ENCODE measurements around the gene HSDL1. TPM values are rescaled to one million over a fixed set of nuclear protein-coding genes. Genes with fewer than 3 reads are reported as not detected.

The HSDL1 gene
- total RNA-seq, 1 experiment from 2014 or later: 34.2 TPM

GRCh38 chr16:84175350-84176081, 30.5 kb upstream of the HSDL1 start:
- Histone ChIP-seq H3K27me3 (ENCODE audit: insufficient read depth, low read length) (no peaks in the 10 kb centered on the region), H3T11ph (ENCODE audit: low read length) (no peak overlapping the region), H2BK12ac (ENCODE audit: insufficient read length, low read depth, low read length) (no peak overlapping the region), H3K9me3 (ENCODE audit: control insufficient read depth, low read depth, low read length) (no peaks in the 10 kb centered on the region), H3K18ac (ENCODE audit: insufficient read length, low read depth, low read length) (no peak overlapping the region), H3K4me1 (ENCODE audit: insufficient read depth, low read length) (no peaks in the 10 kb centered on the region), H2BK15ac (ENCODE audit: low read depth, low read length) (no peak overlapping the region), H2BK20ac (ENCODE audit: low read depth, low read length, poor library complexity, severe bottlenecking) (no peak overlapping the region), H3K79me2 (ENCODE audit: insufficient read depth, low read length) (no peaks in the 10 kb centered on the region), H4K8ac (replicated peaks; ENCODE audit: insufficient read length, low read depth, low read length) (no peak overlapping the region), H2BK120ac (ENCODE audit: low read depth, low read length, poor library complexity, severe bottlenecking) (no peak overlapping the region), H4K91ac (ENCODE audit: insufficient read length, low read depth, low read length) (no peak overlapping the region), H3K79me1 (ENCODE audit: insufficient read depth, low read depth, low read length, poor library complexity, severe bottlenecking) (no peaks in the 10 kb centered on the region), H3K27ac (ENCODE audit: insufficient read length, low read depth, low read length) (no peak overlapping the region), H3K14ac (ENCODE audit: insufficient read depth, low read length) (no peak overlapping the region), H3K4me2 (ENCODE audit: insufficient read depth, insufficient read length, low read length) (no peak overlapping the region), H3K23ac (ENCODE audit: insufficient read length, low read depth, low read length) (no peak overlapping the region), H3K23me2 (ENCODE audit: insufficient read length, low read depth, low read length, poor library complexity, severe bottlenecking) (no peaks in the 10 kb centered on the region), H4K5ac (ENCODE audit: insufficient read length, low read depth, low read length) (no peak overlapping the region), H4K20me1 (ENCODE audit: control insufficient read depth, insufficient read depth, insufficient read length) (no peaks in the 10 kb centered on the region), H3K4ac (ENCODE audit: low read depth, low read length) (no peak overlapping the region), H2BK5ac (ENCODE audit: insufficient read length, low read length) (no peak overlapping the region), H2AK5ac (ENCODE audit: insufficient read length, low read length) (no peak overlapping the region), H3K9ac (ENCODE audit: extremely low read depth, insufficient read length, low read length) (no peak overlapping the region), H3K56ac (ENCODE audit: insufficient read length, low read depth, low read length) (no peak overlapping the region), H2AFZ (ENCODE audit: low read length) (no peak overlapping the region)
- Mint-ChIP-seq H3K27ac (peak overlapping the region in 1 of 3 experiments; percentile 96; a peak in 4 of 7 replicates), H3K9me3 (no peaks in the 10 kb centered on the region), H3K4me3 (no peak overlapping the region), H3K4me1 (peaks cover 4 to 5% of the 10 kb centered on the region in 2 experiments), H3K36me3 (ENCODE audit: insufficient read depth in 1 of 3, low read depth in 3 of 3) (peaks cover 0 to 19% (median 15%) of the 10 kb centered on the region in 3 experiments; a peak in 5 of 7 replicates), H3K27me3 (ENCODE audit: low read depth) (peaks cover 5% of the 10 kb centered on the region; the same call in 1 of the 2 replicates)
- peak; percentile 85 for TF ChIP-seq CTCF (conservative IDR thresholded peaks at IDR 0.05)
- no CpG with 5 or more reads among the region's 10 CpGs for WGBS (ENCODE audit: extremely low coverage, insufficient read length, low lambda C conversion rate)
- peak; percentile 79 for DNase-seq

All from H9 (cell line).